Spleen (tissue), 7 donors: ENCODE measurements around the gene PRPF38A.

Experiments
- CTCF ChIP-seq, 11 experiments: fragments of 200-600 bp in 7 of 11; fragments of 450-650 bp in 4 of 11; sonication (generic) in 4 of 11; IDR thresholded peaks in 8 of 11; conservative IDR thresholded peaks in 3 of 11; 1 replicate in 7 of 11; 2 replicates in 4 of 11; pipeline versions ENCODE4 v1.4.0 to v1.8.0; 2016 to 2021; ENCODE audit warnings: antibody characterized with exemption in 11 of 11, inconsistent platforms in 4 of 11, mild to moderate bottlenecking in 1 of 11
- POLR2A ChIP-seq, 3 donors: fragments of 450-650 bp; IDR thresholded peaks; one replicate each; pipeline ENCODE4 v1.5.1; 2017; ENCODE audit warnings: antibody characterized with exemption in 3 of 3, mild to moderate bottlenecking in 1 of 3
- donor health status: DM: no; HTN: no; CAD: no; lungs with moderate emphysema.
- donor health status: DM: no; HTN: no; CAD: no.
- donor health status: DM: no; HTN: no; CAD: no.

GRCh38 chr1:52366517-52366827 is 37.9 kb upstream of the PRPF38A start:
- TF ChIP-seq CTCF (IDR thresholded peaks at IDR 0.05 in 8 of 11, conservative IDR thresholded peaks at IDR 0.05 in 3 of 11): no peak
- no peak for TF ChIP-seq POLR2A (IDR thresholded peaks at IDR 0.05)
